ENCODE data around the gene CASD1. TPM values are rescaled to one million over a fixed set of nuclear protein-coding genes. Genes with fewer than 3 reads are reported as not detected.

Gene CASD1
- total RNA-seq, 1 experiment from 2014 or later = 5.8 TPM

DNA sequence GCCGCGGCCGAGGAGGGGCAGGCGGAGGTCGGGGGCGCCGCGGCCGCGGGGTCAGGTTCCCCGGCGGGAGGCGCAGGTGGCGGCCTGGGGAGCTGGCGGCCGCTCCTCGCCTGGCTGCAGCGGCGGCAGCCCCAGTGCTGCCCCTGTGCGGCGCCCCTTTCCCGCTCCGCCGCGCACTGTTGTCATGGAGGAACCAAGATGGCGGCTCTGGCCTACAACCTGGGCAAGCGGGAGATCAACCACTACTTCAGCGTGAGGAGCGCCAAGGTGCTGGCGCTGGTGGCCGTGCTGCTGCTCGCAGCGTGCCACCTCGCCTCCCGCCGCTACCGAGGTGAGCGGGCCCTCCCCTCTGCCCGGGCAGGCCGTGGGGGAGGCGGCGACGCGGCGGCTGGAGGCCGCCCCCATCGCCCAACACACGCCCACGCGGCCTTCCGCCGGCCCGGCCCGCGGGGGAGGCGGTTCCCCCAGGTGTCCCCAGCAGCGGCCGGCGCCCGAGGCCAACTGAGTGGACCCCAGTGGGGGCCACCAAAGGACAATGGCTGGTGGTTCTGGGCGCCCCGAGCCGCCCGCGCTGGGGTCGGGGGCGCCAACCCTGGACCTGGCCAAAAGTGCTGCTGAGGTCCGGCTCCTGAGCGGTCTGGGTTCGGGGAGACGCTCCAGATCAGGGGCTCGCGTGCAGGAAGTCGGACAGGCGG is 425 bp downstream of the CASD1 start:
- BruUV-seq (replicated peaks) = no TSS peak
- H3K27me3 ChIP-seq (ENCODE audit: insufficient read depth, low read length) = no peaks in the 10 kb centered on the region
- H3K79me2 ChIP-seq (ENCODE audit: insufficient read depth, low read length) = no peaks in the 10 kb centered on the region; the same call in 1 of the 2 replicates
- ATAC-seq (peak; percentile 80), DNase-seq (ENCODE audit: low read depth, low spot score) (no peak)
- H3K4me3 ChIP-seq (replicated peaks in 1 of 2; ENCODE audit: low read depth in 1 of 2, low read length in 2 of 2) = peak overlapping the region; percentile 53 to 62
- TF ChIP-seq EGR1 (IDR thresholded peaks at IDR 0.05; ENCODE audit: low read depth) (peak; percentile 90), ZFX (IDR thresholded peaks at IDR 0.05) (peak; percentile 89), EZH2phosphoT487 (IDR thresholded peaks at IDR 0.05; ENCODE audit: borderline replicate concordance) (no peak), FOSL1 (IDR thresholded peaks at IDR 0.05; ENCODE audit: low read depth) (no peak), POLR2A (IDR thresholded peaks at IDR 0.05; ENCODE audit: borderline replicate concordance, extremely low read depth, insufficient read depth, insufficient read length) (peak; percentile 37), POLR2AphosphoS5 (IDR thresholded peaks at IDR 0.05; ENCODE audit: low read depth, low read length) (peak; percentile 51), JUND (IDR thresholded peaks at IDR 0.05) (no peak), TCF7L2 (IDR thresholded peaks at IDR 0.05; ENCODE audit: borderline replicate concordance, extremely low read depth, insufficient read depth, insufficient read length) (no peak), SIN3A (IDR thresholded peaks at IDR 0.05; ENCODE audit: low read depth) (no peak), CBX3 (IDR thresholded peaks at IDR 0.05; ENCODE audit: low read depth) (0 out of 2 replicates have a peak, but pooled peaks have one; percentile 25), RAD21 (IDR thresholded peaks at IDR 0.05; ENCODE audit: low read depth) (no peak), EZH2 (IDR thresholded peaks at IDR 0.05) (no peak), YY1 (IDR thresholded peaks at IDR 0.05; ENCODE audit: extremely low read depth, insufficient replicate concordance, low read depth, low read length) (peak; percentile 85)
- TF ChIP-seq, protein P1, sequence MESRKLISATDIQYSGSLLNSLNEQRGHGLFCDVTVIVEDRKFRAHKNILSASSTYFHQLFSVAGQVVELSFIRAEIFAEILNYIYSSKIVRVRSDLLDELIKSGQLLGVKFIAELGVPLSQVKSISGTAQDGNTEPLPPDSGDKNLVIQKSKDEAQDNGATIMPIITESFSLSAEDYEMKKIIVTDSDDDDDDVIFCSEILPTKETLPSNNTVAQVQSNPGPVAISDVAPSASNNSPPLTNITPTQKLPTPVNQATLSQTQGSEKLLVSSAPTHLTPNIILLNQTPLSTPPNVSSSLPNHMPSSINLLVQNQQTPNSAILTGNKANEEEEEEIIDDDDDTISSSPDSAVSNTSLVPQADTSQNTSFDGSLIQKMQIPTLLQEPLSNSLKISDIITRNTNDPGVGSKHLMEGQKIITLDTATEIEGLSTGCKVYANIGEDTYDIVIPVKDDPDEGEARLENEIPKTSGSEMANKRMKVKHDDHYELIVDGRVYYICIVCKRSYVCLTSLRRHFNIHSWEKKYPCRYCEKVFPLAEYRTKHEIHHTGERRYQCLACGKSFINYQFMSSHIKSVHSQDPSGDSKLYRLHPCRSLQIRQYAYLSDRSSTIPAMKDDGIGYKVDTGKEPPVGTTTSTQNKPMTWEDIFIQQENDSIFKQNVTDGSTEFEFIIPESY (IDR thresholded peaks at IDR 0.05; ENCODE audit: extremely low read depth, insufficient replicate concordance, low read length) = no peak
- TF ChIP-seq, protein P2, sequence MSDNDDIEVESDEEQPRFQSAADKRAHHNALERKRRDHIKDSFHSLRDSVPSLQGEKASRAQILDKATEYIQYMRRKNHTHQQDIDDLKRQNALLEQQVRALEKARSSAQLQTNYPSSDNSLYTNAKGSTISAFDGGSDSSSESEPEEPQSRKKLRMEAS (IDR thresholded peaks at IDR 0.05) = 0 out of 2 replicates have a peak, but pooled peaks have one; percentile 46
- TF ChIP-seq, protein P3, sequence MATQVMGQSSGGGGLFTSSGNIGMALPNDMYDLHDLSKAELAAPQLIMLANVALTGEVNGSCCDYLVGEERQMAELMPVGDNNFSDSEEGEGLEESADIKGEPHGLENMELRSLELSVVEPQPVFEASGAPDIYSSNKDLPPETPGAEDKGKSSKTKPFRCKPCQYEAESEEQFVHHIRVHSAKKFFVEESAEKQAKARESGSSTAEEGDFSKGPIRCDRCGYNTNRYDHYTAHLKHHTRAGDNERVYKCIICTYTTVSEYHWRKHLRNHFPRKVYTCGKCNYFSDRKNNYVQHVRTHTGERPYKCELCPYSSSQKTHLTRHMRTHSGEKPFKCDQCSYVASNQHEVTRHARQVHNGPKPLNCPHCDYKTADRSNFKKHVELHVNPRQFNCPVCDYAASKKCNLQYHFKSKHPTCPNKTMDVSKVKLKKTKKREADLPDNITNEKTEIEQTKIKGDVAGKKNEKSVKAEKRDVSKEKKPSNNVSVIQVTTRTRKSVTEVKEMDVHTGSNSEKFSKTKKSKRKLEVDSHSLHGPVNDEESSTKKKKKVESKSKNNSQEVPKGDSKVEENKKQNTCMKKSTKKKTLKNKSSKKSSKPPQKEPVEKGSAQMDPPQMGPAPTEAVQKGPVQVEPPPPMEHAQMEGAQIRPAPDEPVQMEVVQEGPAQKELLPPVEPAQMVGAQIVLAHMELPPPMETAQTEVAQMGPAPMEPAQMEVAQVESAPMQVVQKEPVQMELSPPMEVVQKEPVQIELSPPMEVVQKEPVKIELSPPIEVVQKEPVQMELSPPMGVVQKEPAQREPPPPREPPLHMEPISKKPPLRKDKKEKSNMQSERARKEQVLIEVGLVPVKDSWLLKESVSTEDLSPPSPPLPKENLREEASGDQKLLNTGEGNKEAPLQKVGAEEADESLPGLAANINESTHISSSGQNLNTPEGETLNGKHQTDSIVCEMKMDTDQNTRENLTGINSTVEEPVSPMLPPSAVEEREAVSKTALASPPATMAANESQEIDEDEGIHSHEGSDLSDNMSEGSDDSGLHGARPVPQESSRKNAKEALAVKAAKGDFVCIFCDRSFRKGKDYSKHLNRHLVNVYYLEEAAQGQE (IDR thresholded peaks at IDR 0.05; ENCODE audit: low read depth) = no peak
- TF ChIP-seq, protein P4, sequence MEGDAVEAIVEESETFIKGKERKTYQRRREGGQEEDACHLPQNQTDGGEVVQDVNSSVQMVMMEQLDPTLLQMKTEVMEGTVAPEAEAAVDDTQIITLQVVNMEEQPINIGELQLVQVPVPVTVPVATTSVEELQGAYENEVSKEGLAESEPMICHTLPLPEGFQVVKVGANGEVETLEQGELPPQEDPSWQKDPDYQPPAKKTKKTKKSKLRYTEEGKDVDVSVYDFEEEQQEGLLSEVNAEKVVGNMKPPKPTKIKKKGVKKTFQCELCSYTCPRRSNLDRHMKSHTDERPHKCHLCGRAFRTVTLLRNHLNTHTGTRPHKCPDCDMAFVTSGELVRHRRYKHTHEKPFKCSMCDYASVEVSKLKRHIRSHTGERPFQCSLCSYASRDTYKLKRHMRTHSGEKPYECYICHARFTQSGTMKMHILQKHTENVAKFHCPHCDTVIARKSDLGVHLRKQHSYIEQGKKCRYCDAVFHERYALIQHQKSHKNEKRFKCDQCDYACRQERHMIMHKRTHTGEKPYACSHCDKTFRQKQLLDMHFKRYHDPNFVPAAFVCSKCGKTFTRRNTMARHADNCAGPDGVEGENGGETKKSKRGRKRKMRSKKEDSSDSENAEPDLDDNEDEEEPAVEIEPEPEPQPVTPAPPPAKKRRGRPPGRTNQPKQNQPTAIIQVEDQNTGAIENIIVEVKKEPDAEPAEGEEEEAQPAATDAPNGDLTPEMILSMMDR (IDR thresholded peaks at IDR 0.05 in 2 of 3, conservative IDR thresholded peaks at IDR 0.05 in 1 of 3; ENCODE audit: borderline replicate concordance in 1 of 3, insufficient read depth in 1 of 3, low read depth in 2 of 3, low read length in 2 of 3) = no peak
- no peaks in the 10 kb centered on the region for H3K36me3 ChIP-seq (ENCODE audit: control insufficient read depth in 1 of 2, insufficient read depth in 2 of 2, low read length in 2 of 2)
- peak overlapping the region; percentile 69 for H3K9ac ChIP-seq (ENCODE audit: low read length)
- no peak overlapping the region for H2AFZ ChIP-seq (ENCODE audit: low read depth, low read length, poor library complexity, severe bottlenecking)
- ChIA-PET CTCF (no interaction called here), RAD21 (ENCODE audit: low non-redundant PET in 1 of 2, low total read pairs in 2 of 2, uncharacterized antibody in 2 of 2, unreplicated experiment in 2 of 2) (no interaction called here), POLR2A (no interaction called here)
- peak overlapping the region; percentile 86 for H3K27ac ChIP-seq (ENCODE audit: low read depth, low read length)
- intact Hi-C loops (cut with micrococcal nuclease) = loop anchor here (5.0 kb wide), 1 partner anchor 147 kb away; the partner anchor contains the start of gene SGCE
- H4K20me1 ChIP-seq (ENCODE audit: insufficient read depth) = no peaks in the 10 kb centered on the region
- peak overlapping the region; percentile 70 for H3K4me2 ChIP-seq (ENCODE audit: low read length)
- no peaks in the 10 kb centered on the region for H3K9me3 ChIP-seq (ENCODE audit: control insufficient read depth in 1 of 2, insufficient read depth in 1 of 2, low read depth in 1 of 2, low read length in 2 of 2)
- no peaks in the 10 kb centered on the region for H3K9me2 ChIP-seq (ENCODE audit: insufficient read depth)
- H3K4me1 ChIP-seq (ENCODE audit: control insufficient read depth in 1 of 2, insufficient read depth in 2 of 2, low read length in 2 of 2) = peaks cover 3 to 9% of the 10 kb centered on the region in 2 experiments; a peak in 2 of 4 replicates
